Caki2 (cell line): ENCODE data around the gene BNIP2. TPM values are rescaled to one million over a fixed set of nuclear protein-coding genes. Genes with fewer than 3 reads are reported as not detected.

ENCODE experiments used
- DNase-seq: peaks from one replicate; pipeline ENCODE4 v3.0.0-alpha.2; 2015; ENCODE audit warnings: low read depth
- in situ Hi-C: cut with HindIII; loops from 2 replicates; pipeline ENCODE4 v1.10.0; 2016; ENCODE audit warnings: low sequenced_read_pairs, low pct_unique_long_range_greater_than_20kb, mixed read lengths
- total RNA-seq: library from RNA; depleted of rRNA; stranded (reverse); fragments of >200 nt; shearing (Covaris generic); gene quantifications from 2 replicates; pipeline ENCODE4 v1.2.3, GENCODE V29; 2014; ENCODE audit warnings: low replicate concordance

Gene BNIP2
- total RNA-seq, 1 experiment from 2014 or later = 66.9 TPM

- in situ Hi-C loops = no loop called here
Measured at GRCh38 chr15:59691194-59691805, 2.2 kb upstream of the BNIP2 start.

GRCh38 chr15:59689626-59690236 lies 611 bp upstream of the BNIP2 start:
- DNase-seq = peak; percentile 77
- in situ Hi-C loops = no loop called here

More at GRCh38 chr15:59691194-59691805, 2.2 kb upstream of the BNIP2 start:
- peak; percentile 37 for DNase-seq

- in situ Hi-C loops = no loop called here
Measured at GRCh38 chr15:59688423-59688781, 718 bp downstream of the BNIP2 start.

GRCh38 chr15:59687836-59688235 lies 1.3 kb downstream of the BNIP2 start:
- DNase-seq = no peak
- in situ Hi-C loops = no loop called here

More at GRCh38 chr15:59688423-59688781, 718 bp downstream of the BNIP2 start:
- peak; percentile 64 for DNase-seq

- DNase-seq = no peak
- in situ Hi-C loops = no loop called here
Measured at GRCh38 chr15:59686389-59686788, 2.7 kb downstream of the BNIP2 start.

- in situ Hi-C loops = no loop called here
- no peak for DNase-seq
Measured at GRCh38 chr15:59685737-59686297, 3.3 kb downstream of the BNIP2 start.

- in situ Hi-C loops = no loop called here
- DNase-seq = no peak
Measured at GRCh38 chr15:59680870-59681269, 8.2 kb downstream of the BNIP2 start.

GRCh38 chr15:59680346-59680745 lies 8.8 kb downstream of the BNIP2 start:
- no peak for DNase-seq
- in situ Hi-C loops = no loop called here

- DNase-seq = no peak
- in situ Hi-C loops = no loop called here
Measured at GRCh38 chr15:59678620-59679019, 10.5 kb downstream of the BNIP2 start.

- in situ Hi-C loops = no loop called here
- DNase-seq = no peak
Measured at GRCh38 chr15:59678172-59678571, 10.9 kb downstream of the BNIP2 start.

GRCh38 chr15:59676565-59676964 lies 12.6 kb downstream of the BNIP2 start:
- in situ Hi-C loops = no loop called here
- DNase-seq = no peak

GRCh38 chr15:59674361-59674877 lies 14.7 kb downstream of the BNIP2 start:
- DNase-seq = no peak
- in situ Hi-C loops = no loop called here

- in situ Hi-C loops = no loop called here
- no peak for DNase-seq
Measured at GRCh38 chr15:59668556-59668955, 20.6 kb downstream of the BNIP2 start.

- in situ Hi-C loops = no loop called here
- DNase-seq = no peak
Measured at GRCh38 chr15:59662260-59662659, 26.9 kb downstream of the BNIP2 start.

GRCh38 chr15:59659366-59659765 lies 29.8 kb downstream of the BNIP2 start:
- in situ Hi-C loops = no loop called here

GRCh38 chr15:59657635-59658125 lies 31.4 kb downstream of the BNIP2 start:
- no peak for DNase-seq
- in situ Hi-C loops = no loop called here

More at GRCh38 chr15:59659366-59659765, 29.8 kb downstream of the BNIP2 start:
- DNase-seq = no peak

GRCh38 chr15:59656897-59657634 lies 32.1 kb downstream of the BNIP2 start, which contains the start of gene GTF2A2:
Gene GTF2A2, minus strand, starts transcription at chr15:59657515. Its CDS starts 5,238 bp downstream, at chr15:59652277.
- peak; percentile 92 for DNase-seq
- in situ Hi-C loops = no loop called here

- DNase-seq = no peak
- in situ Hi-C loops = no loop called here
Measured at GRCh38 chr15:59654046-59654445, 35.1 kb downstream of the BNIP2 start.

- DNase-seq = no peak
- in situ Hi-C loops = no loop called here
Measured at GRCh38 chr15:59649603-59650002, 39.5 kb downstream of the BNIP2 start.
